IMR-90 (cell line): Measurements from ENCODE around the gene WFDC10A. TPM values are rescaled to one million over a fixed set of nuclear protein-coding genes. Genes with fewer than 3 reads are reported as not detected.

Experiments used
- ATAC-seq: fragments of 200-7000 bp; cut with Tn5 transposase; 2 replicates; pipeline ENCODE4 v1.9.1; 2020; ENCODE audit warnings: low read depth, mild to moderate bottlenecking, moderate library complexity
- Bru-seq: library from RNA; stranded (reverse); fragments of 400-500 nt; gene quantifications from one replicate; lab custom pipeline; 2021; lab: Mats Ljungman, UMichigan
- BruChase-seq, 2 experiments: library from RNA; stranded (reverse); fragments of 400-500 nt; gene quantifications; one replicate each; lab custom pipeline; 2021; lab: Mats Ljungman, UMichigan
- BruUV-seq: library from RNA; stranded (reverse); fragments of 400-500 nt; replicated peaks from 2 replicates; lab custom pipeline; 2021; lab: Mats Ljungman, UMichigan
- CTCF ChIA-PET: fragments of 300-600 bp; formaldehyde crosslinking; extraction: SDS; loops from one replicate; lab custom pipeline; 2021; ENCODE audit warnings: antibody characterized with exemption; lab: Yijun Ruan, JAX
- POLR2A ChIA-PET: fragments of 300-600 bp; sonication (Branson Sonifier 250); formaldehyde crosslinking; loops from one replicate; lab custom pipeline; 2022; ENCODE audit warnings: antibody characterized with exemption; ENCODE audit not compliant: unreplicated experiment; lab: Charles Lee
- DNase-seq: peaks from one replicate; pipeline ENCODE4 v3.0.0; 2013
- H2AFZ ChIP-seq: replicated peaks from 2 replicates; pipeline ENCODE3; 2013; ENCODE audit warnings: low read length, mild to moderate bottlenecking; ENCODE audit not compliant: poor library complexity
- H2AK5ac ChIP-seq: 2 replicates; pipeline ENCODE4 v1.6.1; 2013; ENCODE audit warnings: low read depth, low read length, inconsistent platforms
- H2AK9ac ChIP-seq: replicated peaks from 2 replicates; pipeline ENCODE3; 2013; ENCODE audit warnings: mild to moderate bottlenecking, low read depth, low read length, moderate library complexity; ENCODE audit not compliant: poor library complexity
- H2BK120ac ChIP-seq: 2 replicates; pipeline ENCODE4 v1.6.1; 2013; ENCODE audit warnings: low read depth, low read length, inconsistent platforms
- H2BK15ac ChIP-seq: 3 replicates; pipeline ENCODE4 v1.6.1; 2013; ENCODE audit warnings: low read depth, low read length, inconsistent platforms
- H2BK20ac ChIP-seq: 2 replicates; pipeline ENCODE4 v1.6.1; 2013; ENCODE audit warnings: low read depth, mild to moderate bottlenecking, inconsistent platforms, low read length, moderate library complexity
- H2BK5ac ChIP-seq: 2 replicates; pipeline ENCODE4 v1.6.1; 2013; ENCODE audit warnings: mild to moderate bottlenecking, low read depth, low read length, inconsistent platforms; ENCODE audit not compliant: poor library complexity, severe bottlenecking
- H3K14ac ChIP-seq: replicated peaks from 2 replicates; pipeline ENCODE4 v1.6.1; 2013; ENCODE audit warnings: low read depth, low read length, inconsistent platforms
- H3K18ac ChIP-seq: 2 replicates; pipeline ENCODE4 v1.6.1; 2013; ENCODE audit warnings: low read depth, low read length, control low read depth
- H3K23ac ChIP-seq: 2 replicates; pipeline ENCODE4 v1.6.1; 2013; ENCODE audit warnings: low read depth, low read length, inconsistent platforms
- H3K27ac ChIP-seq: 2 replicates; pipeline ENCODE4 v1.5.1; 2013; ENCODE audit warnings: mild to moderate bottlenecking, control low read depth, low read length; ENCODE audit not compliant: insufficient read depth
- H3K27me3 ChIP-seq: 2 replicates; pipeline ENCODE4 v1.6.1; 2013; ENCODE audit warnings: low read length; ENCODE audit not compliant: control insufficient read depth, insufficient read depth
- H3K36me3 ChIP-seq: 2 replicates; pipeline ENCODE4 v1.6.1; 2013; ENCODE audit warnings: low read length, mixed read lengths; ENCODE audit not compliant: control insufficient read depth, insufficient read depth
- H3K4ac ChIP-seq: 2 replicates; pipeline ENCODE4 v1.6.1; 2013; ENCODE audit warnings: low read depth, low read length, inconsistent platforms
- H3K4me1 ChIP-seq: 2 replicates; pipeline ENCODE4 v1.6.1; 2013; ENCODE audit warnings: low read length, mixed read lengths; ENCODE audit not compliant: control insufficient read depth, insufficient read depth
- H3K4me2 ChIP-seq: 2 replicates; pipeline ENCODE4 v1.6.1; 2013; ENCODE audit warnings: low read depth, mild to moderate bottlenecking, control low read depth, low read length, moderate library complexity
- H3K4me3 ChIP-seq: 2 replicates; pipeline ENCODE4 v1.5.1; 2013; ENCODE audit warnings: low read depth, mild to moderate bottlenecking, control low read depth, low read length, moderate library complexity; ENCODE audit not compliant: insufficient read depth
- H3K56ac ChIP-seq: 2 replicates; pipeline ENCODE4 v1.6.1; 2013; ENCODE audit warnings: low read length, inconsistent platforms; ENCODE audit not compliant: insufficient read depth; ENCODE audit errors: extremely low read depth
- H3K79me1 ChIP-seq, 2 experiments: 2 replicates each; pipeline ENCODE4 v1.6.1; 2013; ENCODE audit warnings: low read length in 2 of 2, inconsistent platforms in 1 of 2, low read depth in 1 of 2
- H3K9ac ChIP-seq: 2 replicates; pipeline ENCODE4 v1.6.1; 2013; ENCODE audit warnings: low read depth, low read length, control low read depth
- H3K9me1 ChIP-seq: 2 replicates; pipeline ENCODE4 v1.6.1; 2013; ENCODE audit warnings: low read length, inconsistent platforms; ENCODE audit not compliant: insufficient read depth
- H3K9me3 ChIP-seq: 2 replicates; pipeline ENCODE4 v1.6.1; 2013; ENCODE audit warnings: low read length; ENCODE audit not compliant: control insufficient read depth, insufficient read depth
- H4K20me1 ChIP-seq: 2 replicates; pipeline ENCODE4 v1.6.1; 2013; ENCODE audit warnings: low read length, inconsistent platforms; ENCODE audit not compliant: insufficient read depth
- H4K5ac ChIP-seq: 2 replicates; pipeline ENCODE4 v1.6.1; 2013; ENCODE audit warnings: mild to moderate bottlenecking, low read depth, low read length, control low read depth
- H4K8ac ChIP-seq, 2 experiments: 2 replicates each; pipeline ENCODE4 v1.6.1; 2013; ENCODE audit warnings: low read depth in 2 of 2, low read length in 2 of 2, control low read depth in 1 of 2, inconsistent platforms in 1 of 2
- H4K91ac ChIP-seq: 2 replicates; pipeline ENCODE4 v1.6.1; 2013; ENCODE audit warnings: low read depth, low read length, inconsistent platforms; ENCODE audit not compliant: insufficient read depth
- BHLHE40 ChIP-seq: fragments of 150-350 bp; IDR thresholded peaks from 2 replicates; pipeline ENCODE4 v1.6.1; 2016; ENCODE audit warnings: mild to moderate bottlenecking, low read depth, low read length
- CTCF ChIP-seq: conservative IDR thresholded peaks from 2 replicates; pipeline ENCODE4 v1.5.1; 2012; ENCODE audit warnings: mild to moderate bottlenecking, low read depth, low read length, improper control_type of control experiment
- MAZ ChIP-seq: IDR thresholded peaks from 2 replicates; pipeline ENCODE4 v1.6.1; 2012; ENCODE audit warnings: low read depth, mild to moderate bottlenecking, low read length, improper control_type of control experiment, moderate library complexity, borderline replicate concordance
- RAD21 ChIP-seq: IDR thresholded peaks from 2 replicates; pipeline ENCODE4 v1.6.1; 2012; ENCODE audit warnings: low read length, improper control_type of control experiment
- WGBS, 2 experiments: methylation state at CpG; one replicate each; pipeline versions ENCODE4 v1.1.5 to v1.1.7; 2013; ENCODE audit warnings: missing lambda C conversion rate in 2 of 2; ENCODE audit not compliant: insufficient read length in 1 of 2; ENCODE audit errors: extremely low coverage in 2 of 2; 5-methylcytosine and 5-hydroxymethylcytosine counted together
- dilution Hi-C: fragments of 300-500 bp; cut with HindIII; formaldehyde crosslinking; loops from one replicate; pipeline ENCODE4 v1.14.3; 2018; ENCODE audit warnings: low sequenced_read_pairs; ENCODE audit not compliant: unreplicated experiment
- in situ Hi-C: fragments of 300-500 bp; cut with MboI; formaldehyde crosslinking; loops from 3 replicates; pipeline ENCODE4 v1.14.3; 2019; ENCODE audit warnings: low sequenced_read_pairs, inconsistent platforms, mixed read lengths
- intact Hi-C: fragments of 100-400 bp; cut with micrococcal nuclease; formaldehyde crosslinking; loops from 2 replicates; pipeline ENCODE4 v1.10.0; 2022
- long read RNA-seq: library from polyadenylated mRNA; unstranded; transcript quantifications from one replicate; pipeline ENCODE4 v2.0.0, GENCODE V29; 2021; ENCODE audit not compliant: unreplicated experiment
- polyA plus RNA-seq, 3 experiments: library from polyadenylated mRNA; depleted of rRNA; stranded (reverse); fragments of >200 nt; gene quantifications; 2 replicates each; pipeline ENCODE4 v1.2.3, GENCODE V29; 2012; ENCODE audit warnings: low replicate concordance in 1 of 3
- total RNA-seq: library from RNA; depleted of rRNA; stranded (reverse); fragments of >200 nt; gene quantifications from 2 replicates; pipeline ENCODE4 v1.2.3, GENCODE V29; 2012; rRNA removed

The WFDC10A gene
- not detected in 2 replicates for total RNA-seq
- not detected in 2 replicates for polyA plus RNA-seq (2012; rRNA removed)
- not detected in 2 replicates for polyA plus RNA-seq (2012; cell fraction: cytosol; rRNA removed)
- polyA plus RNA-seq (2012; cell fraction: nucleus; rRNA removed; ENCODE audit: low replicate concordance) = not detected in 2 replicates
- not detected for Bru-seq, nascent RNA
- BruChase-seq, experiment 1, labeled RNA remaining after a 6-hour chase = not detected
- not detected for BruChase-seq, experiment 2, labeled RNA remaining after a 2-hour chase
- long read RNA-seq = 0 reads

- H3K4me3 ChIP-seq = no peak within 1 kb of the TSS
- H3K27me3 ChIP-seq = no peaks in the 10 kb centered on the region
- peak; percentile 43 for TF ChIP-seq RAD21
- no peak for TF ChIP-seq MAZ
- no peak for TF ChIP-seq BHLHE40
- peak; percentile 51 for TF ChIP-seq CTCF
- H3K36me3 ChIP-seq = no peaks in the 10 kb centered on the region
- no peak within 1 kb of the TSS for H3K14ac ChIP-seq
- no peak within 1 kb of the TSS for H3K27ac ChIP-seq
- ATAC-seq = peak; percentile 97
- no peaks in the 10 kb centered on the region for H4K20me1 ChIP-seq
- no peaks in the 10 kb centered on the region for H3K79me1 ChIP-seq
- H2BK120ac ChIP-seq = no peak within 1 kb of the TSS
- no peak within 1 kb of the TSS for H3K4me2 ChIP-seq
- no peak within 1 kb of the TSS for H2BK15ac ChIP-seq
- no peak within 1 kb of the TSS for H2BK5ac ChIP-seq
- no CpG with 5 or more reads among the region's 9 CpGs for WGBS, 2 experiments
- in situ Hi-C loops = no loop called here
- POLR2A ChIA-PET = no interaction called here
- no peak within 1 kb of the TSS for H3K56ac ChIP-seq
- no peak within 1 kb of the TSS for H3K4ac ChIP-seq
- H4K91ac ChIP-seq = no peak within 1 kb of the TSS
- H3K23ac ChIP-seq = no peak within 1 kb of the TSS
- no peaks in the 10 kb centered on the region for H3K9me1 ChIP-seq
- no peak within 1 kb of the TSS for H4K5ac ChIP-seq
- H3K4me1 ChIP-seq = no peaks in the 10 kb centered on the region
- CTCF ChIA-PET = interaction anchor here (0.6 to 1.5 kb wide), 7 partner anchors 9 to 46 kb away, joined by 3 to 8 read pairs (median 4); no protein-coding TSS in a partner anchor
- no TSS peak for BruUV-seq
- H3K18ac ChIP-seq = no peak within 1 kb of the TSS
- H2AK9ac ChIP-seq = no peak within 1 kb of the TSS
- intact Hi-C loops = no loop called here
- dilution Hi-C loops = no loop called here
- peak within 1 kb of the TSS; percentile 67 for H2AFZ ChIP-seq
- H4K8ac ChIP-seq = no peak within 1 kb of the TSS
- no peak within 1 kb of the TSS for H3K9ac ChIP-seq
- no peak within 1 kb of the TSS for H2BK20ac ChIP-seq
- peak; percentile 49 for DNase-seq
- no peaks in the 10 kb centered on the region for H3K9me3 ChIP-seq
- no peak within 1 kb of the TSS for H2AK5ac ChIP-seq
Observed at GRCh38 chr20:45629496-45630100, at the start of gene WFDC10A. WFDC10A (plus strand) TSS chr20:45629739; CDS start chr20:45629814, 75 bp downstream.
